Measurements from ENCODE around the gene ANKRD66.
"Not testable (repeated sequence)": the region's sequence is repeated elsewhere in the genome, so short reads cannot be mapped to it uniquely, and the experiment has no call there.

The ANKRD66 gene

GRCh38 chr6:46746696-46747095 is at the start of gene ANKRD66:
ANKRD66 (plus strand) TSS chr6:46746933; CDS start chr6:46751949, 5,016 bp downstream.
- no peak for DNase-seq

GRCh38 chr6:46699970-46700369 is 46.8 kb upstream of the ANKRD66 start:
- DNase-seq, result no peak

- no peak for DNase-seq
Observed at GRCh38 chr6:46704562-46704961, 42.2 kb upstream of the ANKRD66 start.

GRCh38 chr6:46706464-46706863 is 40.3 kb upstream of the ANKRD66 start:
- no peak for DNase-seq

- no peak for DNase-seq
Observed at GRCh38 chr6:46711491-46711890, 35.2 kb upstream of the ANKRD66 start.

- DNase-seq, result no peak
Observed at GRCh38 chr6:46715141-46715540, 31.6 kb upstream of the ANKRD66 start.

- DNase-seq, result no peak
Observed at GRCh38 chr6:46719099-46719498, 27.6 kb upstream of the ANKRD66 start.

- DNase-seq, result no peak
Observed at GRCh38 chr6:46720401-46720800, 26.3 kb upstream of the ANKRD66 start.

- DNase-seq, result no peak
Observed at GRCh38 chr6:46729787-46730326, 16.9 kb upstream of the ANKRD66 start.

- DNase-seq, result no peak
Observed at GRCh38 chr6:46730921-46731461, 15.7 kb upstream of the ANKRD66 start.

GRCh38 chr6:46733341-46733801 is 13.4 kb upstream of the ANKRD66 start:
- DNase-seq, result no peak

- DNase-seq, result no peak
Observed at GRCh38 chr6:46734867-46735719, 11.6 kb upstream of the ANKRD66 start, which contains the start of gene PLA2G7. PLA2G7 (minus strand) TSS chr6:46735375; CDS start chr6:46722891, 12,484 bp downstream.

GRCh38 chr6:46735720-46736031 is 11.1 kb upstream of the ANKRD66 start:
- DNase-seq, result no peak

GRCh38 chr6:46736906-46737305 is 9.8 kb upstream of the ANKRD66 start:
- DNase-seq, result no peak

GRCh38 chr6:46741482-46741881 is 5.3 kb upstream of the ANKRD66 start:
- no peak for DNase-seq

- DNase-seq, result no peak
Observed at GRCh38 chr6:46741910-46742309, 4.8 kb upstream of the ANKRD66 start.

GRCh38 chr6:46743425-46744158 is 3.1 kb upstream of the ANKRD66 start:
- DNase-seq, result no peak

- not testable (repeated sequence) for DNase-seq
Observed at GRCh38 chr6:46744159-46744725, 2.5 kb upstream of the ANKRD66 start.

GRCh38 chr6:46745973-46746372 is 760 bp upstream of the ANKRD66 start:
- DNase-seq, result no peak

- DNase-seq, result no peak
Observed at GRCh38 chr6:46748940-46749503, 2.3 kb downstream of the ANKRD66 start.

GRCh38 chr6:46749731-46750130 is 3.0 kb downstream of the ANKRD66 start:
- no peak for DNase-seq

- DNase-seq, result no peak
Observed at GRCh38 chr6:46751658-46752057, 4.9 kb downstream of the ANKRD66 start.

GRCh38 chr6:46755865-46756264 is 9.1 kb downstream of the ANKRD66 start:
- DNase-seq, result no peak
